HG03139 (cell line): ENCODE results near the gene EIF4E2.

Source experiments
- ATAC-seq: cut with Tn5 transposase; IDR thresholded peaks from one replicate; pipeline ENCODE4 v1.9.1; 2021; ENCODE audit not compliant: unreplicated experiment

EIF4E2 gene

GRCh38 chr2:232537079-232537478 is 13.4 kb upstream of the EIF4E2 start:
- no peak for ATAC-seq

DNA sequence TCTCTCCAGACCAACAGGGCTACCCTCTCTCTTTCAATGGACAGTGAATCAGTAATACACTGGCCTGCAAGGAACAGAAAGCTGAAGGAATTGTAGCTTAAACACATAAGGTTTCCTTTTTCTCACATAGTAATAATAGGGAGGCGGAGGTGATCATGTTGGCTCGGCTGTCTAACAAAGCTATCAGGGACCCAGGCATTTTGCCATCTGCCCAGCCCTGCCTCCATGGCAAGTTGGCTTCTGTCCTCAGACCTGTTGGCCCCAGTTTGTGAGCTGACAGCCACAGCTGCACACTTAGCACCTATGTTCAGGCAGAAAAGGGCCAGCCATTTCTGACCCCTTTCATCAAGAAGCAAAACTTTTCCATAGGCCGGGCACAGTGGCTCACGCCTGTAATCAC is 13.0 kb upstream of the EIF4E2 start:
- ATAC-seq: no peak

GRCh38 chr2:232538671-232539070 is 11.8 kb upstream of the EIF4E2 start:
- ATAC-seq: no peak

GRCh38 chr2:232539298-232540231 is 10.9 kb upstream of the EIF4E2 start, which contains the start of gene CHRNG:
Gene CHRNG (plus strand): TSS chr2:232539692. CDS start chr2:232539748, 56 bp downstream.
- ATAC-seq: no peak

GRCh38 chr2:232540441-232541041 is 9.9 kb upstream of the EIF4E2 start:
- ATAC-seq: no peak

GRCh38 chr2:232541195-232541960 is 9.1 kb upstream of the EIF4E2 start:
- ATAC-seq: no peak

DNA sequence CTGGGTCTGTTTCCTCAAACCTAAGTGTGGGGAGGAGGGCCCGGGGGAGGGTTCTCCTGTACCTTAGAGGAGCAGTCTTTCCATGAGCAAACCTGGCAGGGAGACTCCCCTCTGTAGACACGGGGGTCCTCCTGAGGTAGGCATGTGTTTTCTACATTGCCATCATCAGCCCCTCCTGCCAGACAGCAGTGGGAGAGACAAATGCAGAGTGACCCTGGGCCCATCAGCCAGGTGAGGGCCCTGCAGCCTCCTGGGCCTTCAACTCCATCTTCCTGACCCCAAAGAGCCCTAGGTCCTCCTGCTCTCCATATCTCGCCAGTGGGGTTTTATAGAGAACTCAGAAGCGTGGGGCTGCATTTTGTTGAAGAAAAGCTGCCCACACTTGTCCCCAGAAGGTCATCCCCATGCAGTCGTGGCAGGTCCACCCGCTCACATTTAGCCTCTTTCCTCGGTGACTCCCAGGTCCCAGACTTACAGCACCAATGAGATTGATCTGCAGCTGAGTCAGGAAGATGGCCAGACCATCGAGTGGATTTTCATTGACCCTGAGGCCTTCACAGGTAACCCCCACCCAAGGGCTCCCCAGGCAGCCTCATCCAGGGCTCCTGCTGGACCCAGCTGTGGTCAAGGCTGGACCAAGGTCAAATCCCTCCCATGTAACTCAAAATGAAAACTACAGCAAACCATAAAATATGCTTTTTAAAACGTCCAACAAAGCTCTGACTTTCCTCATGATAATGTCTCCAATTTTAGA is 8.4 kb upstream of the EIF4E2 start:
- ATAC-seq: no peak

GRCh38 chr2:232542715-232543467 is 7.6 kb upstream of the EIF4E2 start:
- ATAC-seq: no peak

GRCh38 chr2:232543491-232543890 is 7.0 kb upstream of the EIF4E2 start:
- ATAC-seq: no peak

DNA sequence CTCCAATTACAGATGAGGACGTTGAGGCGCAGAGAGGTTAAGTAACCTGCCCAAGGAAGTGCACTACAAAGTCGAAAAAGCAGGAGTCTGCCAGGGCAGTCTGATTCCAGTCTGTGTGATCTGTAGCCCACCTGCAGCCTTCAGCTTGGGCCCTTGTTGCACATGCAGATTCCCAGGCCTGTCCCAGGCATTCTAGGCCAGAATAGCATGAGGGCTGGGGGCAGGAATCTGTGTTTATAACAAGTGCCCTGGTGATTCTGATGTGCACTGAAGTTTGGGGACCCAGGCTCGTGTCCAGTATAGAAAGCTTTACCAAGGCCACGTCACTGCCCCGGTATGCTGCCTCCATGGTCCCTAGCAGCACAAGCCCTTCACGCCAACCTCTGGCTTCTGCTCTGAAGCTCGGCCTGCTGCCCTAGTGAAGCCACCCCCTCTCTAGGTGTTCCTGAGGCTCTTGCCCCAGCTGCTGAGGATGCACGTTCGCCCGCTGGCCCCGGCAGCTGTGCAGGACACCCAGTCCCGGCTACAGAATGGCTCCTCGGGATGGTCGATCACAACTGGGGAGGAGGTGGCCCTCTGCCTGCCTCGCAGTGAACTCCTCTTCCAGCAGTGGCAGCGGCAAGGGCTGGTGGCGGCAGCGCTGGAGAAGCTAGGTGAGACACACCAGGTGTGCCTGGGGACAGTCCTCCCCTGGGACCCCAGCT is 6.4 kb upstream of the EIF4E2 start:
- ATAC-seq: no peak

- no peak for ATAC-seq
Measured at GRCh38 chr2:232544674-232545073, 5.8 kb upstream of the EIF4E2 start.

GRCh38 chr2:232545511-232546375 is 4.7 kb upstream of the EIF4E2 start:
- ATAC-seq: no peak

- ATAC-seq: no peak
Measured at GRCh38 chr2:232547991-232548390, 2.5 kb upstream of the EIF4E2 start.

DNA sequence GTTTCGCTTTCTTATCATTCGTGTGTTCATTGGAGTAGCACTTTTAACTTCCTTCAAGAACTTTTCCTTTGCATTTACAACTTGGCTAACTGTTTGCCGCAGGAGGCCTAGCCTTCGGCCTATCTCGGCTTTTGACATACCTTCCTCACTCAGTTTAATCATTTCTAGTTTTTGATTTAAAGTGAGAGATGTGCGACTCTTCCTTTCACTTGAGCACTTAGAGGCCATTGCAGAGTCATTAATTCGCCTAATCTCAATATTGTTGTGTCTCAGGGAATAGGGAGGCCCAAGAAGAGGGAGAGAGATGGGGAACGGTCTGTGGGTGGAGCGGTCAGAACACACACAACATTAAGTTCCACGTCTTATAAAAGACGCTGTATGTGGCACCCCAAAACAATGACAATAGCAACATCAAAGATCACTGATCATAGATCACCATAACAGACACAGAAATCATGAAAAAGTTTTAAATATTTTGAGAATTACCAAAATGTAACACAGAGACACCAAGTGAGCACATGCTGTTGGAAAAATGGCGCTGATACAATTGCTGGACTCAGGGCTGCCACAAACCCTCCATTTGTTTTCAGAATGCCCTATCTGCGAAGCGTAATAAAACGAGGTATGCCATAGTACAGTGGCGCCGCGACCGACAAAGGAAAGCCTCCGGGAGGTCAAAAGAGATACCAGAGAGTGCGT is 685 bp upstream of the EIF4E2 start:
- ATAC-seq: no peak

GRCh38 chr2:232551250-232551638 is 755 bp downstream of the EIF4E2 start:
- ATAC-seq: no peak

- no peak for ATAC-seq
Measured at GRCh38 chr2:232551776-232552175, 1.3 kb downstream of the EIF4E2 start.

DNA sequence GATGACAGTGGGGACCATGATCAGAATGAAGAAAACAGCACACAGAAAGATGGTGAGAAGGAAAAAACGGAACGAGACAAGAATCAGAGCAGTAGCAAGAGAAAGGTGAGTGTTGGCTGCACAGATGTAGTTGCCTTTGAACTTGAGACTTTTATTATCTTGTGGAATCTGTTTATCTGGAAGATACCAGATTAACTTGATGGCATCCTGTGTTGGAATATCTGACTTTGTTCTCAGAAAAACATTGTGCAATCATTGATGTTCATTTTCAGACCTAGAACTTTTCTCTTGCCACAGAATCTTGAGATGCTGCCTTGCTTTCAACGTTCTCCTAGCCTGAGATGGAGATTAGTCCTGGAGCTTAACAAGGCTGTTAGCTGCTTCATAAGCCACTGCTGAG is 5.9 kb downstream of the EIF4E2 start:
- no peak for ATAC-seq
